HEK293 (cell line): ENCODE results near the gene CBX1.

ENCODE experiments used
- CTCF ChIA-PET: fragments of 350-600 bp; formaldehyde crosslinking; extraction: SDS; loops from one replicate; lab custom pipeline; 2021; ENCODE audit warnings: antibody characterized with exemption; lab: Yijun Ruan, JAX
- POLR2A ChIA-PET: fragments of 300-600 bp; formaldehyde crosslinking; extraction: SDS; loops from one replicate; lab custom pipeline; 2020; ENCODE audit warnings: antibody characterized with exemption, inconsistent platforms; lab: Yijun Ruan, JAX
- H3K27ac ChIP-seq: fragments of 200-500 bp; sonication (Bioruptor generic); 2 replicates; pipeline ENCODE4 v1.5.1; 2014; ENCODE audit warnings: low read depth, low read length, control low read depth, inconsistent platforms; ENCODE audit errors: extremely low read depth
- H3K36me3 ChIP-seq, 2 experiments: fragments of 200-500 bp in 1 of 2; sonication (Bioruptor generic) in 1 of 2; 1 replicate in 1 of 2; 2 replicates in 1 of 2; pipeline ENCODE4 v1.5.1; 2014 to 2017; ENCODE audit warnings: inconsistent platforms in 2 of 2, low read length in 2 of 2; ENCODE audit not compliant: control insufficient read depth in 2 of 2, insufficient read depth in 1 of 2
- H3K4me1 ChIP-seq: fragments of 200-500 bp; sonication (Bioruptor generic); 2 replicates; pipeline ENCODE4 v1.5.1; 2014; ENCODE audit warnings: mild to moderate bottlenecking, low read length, inconsistent platforms; ENCODE audit not compliant: control insufficient read depth, insufficient read depth
- H3K4me3 ChIP-seq: 2 replicates; pipeline ENCODE4 v1.5.1; 2011; ENCODE audit warnings: low read depth, mild to moderate bottlenecking, control low read depth, low read length, moderate library complexity
- H3K9me3 ChIP-seq: fragments of 200-500 bp; sonication (Bioruptor generic); 2 replicates; pipeline ENCODE4 v1.5.1; 2014; ENCODE audit warnings: low read depth, low read length, inconsistent platforms; ENCODE audit not compliant: control insufficient read depth, insufficient read depth
- GLIS1 ChIP-seq: fragments of 450-650 bp; formaldehyde crosslinking; IDR thresholded peaks from 2 replicates; pipeline ENCODE4 v1.5.1; 2016; ENCODE audit warnings: missing biosample characterization, missing genetic modification characterization
- KLF9 ChIP-seq: fragments of 450-650 bp; formaldehyde crosslinking; IDR thresholded peaks from 2 replicates; pipeline ENCODE4 v1.5.1; 2016; ENCODE audit warnings: missing biosample characterization, missing genetic modification characterization, low read depth
- SALL2 ChIP-seq: fragments of 450-650 bp; formaldehyde crosslinking; IDR thresholded peaks from 2 replicates; pipeline ENCODE4 v1.5.0; 2017; ENCODE audit warnings: missing biosample characterization, mild to moderate bottlenecking, missing genetic modification characterization, borderline replicate concordance
- SCRT2 ChIP-seq: fragments of 450-650 bp; formaldehyde crosslinking; IDR thresholded peaks from 2 replicates; pipeline ENCODE4 v1.5.1; 2016; ENCODE audit warnings: missing biosample characterization, missing genetic modification characterization
- SETDB1 ChIP-seq: IDR thresholded peaks from one replicate; pipeline ENCODE4 v1.6.1; 2017; ENCODE audit warnings: mild to moderate bottlenecking, low read length, moderate library complexity, mixed read lengths; ENCODE audit not compliant: insufficient read length
- SP2 ChIP-seq: fragments of 450-650 bp; formaldehyde crosslinking; IDR thresholded peaks from 2 replicates; pipeline ENCODE4 v1.5.1; 2016; ENCODE audit warnings: missing biosample characterization, missing genetic modification characterization
- ZBTB8A ChIP-seq: fragments of 450-650 bp; formaldehyde crosslinking; IDR thresholded peaks from 2 replicates; pipeline ENCODE4 v1.5.1; 2016; ENCODE audit warnings: missing biosample characterization, missing genetic modification characterization
- ZIC2 ChIP-seq: fragments of 450-650 bp; formaldehyde crosslinking; IDR thresholded peaks from 2 replicates; pipeline ENCODE4 v1.5.1; 2016; ENCODE audit warnings: missing biosample characterization, missing genetic modification characterization
- ZNF138 ChIP-seq: fragments of 450-650 bp; formaldehyde crosslinking; IDR thresholded peaks from 2 replicates; pipeline ENCODE4 v1.5.1; 2016; ENCODE audit warnings: missing biosample characterization, missing genetic modification characterization, borderline replicate concordance
- ZNF214 ChIP-seq: fragments of 450-650 bp; formaldehyde crosslinking; IDR thresholded peaks from 2 replicates; pipeline ENCODE4 v1.5.1; 2017; ENCODE audit warnings: missing biosample characterization, mild to moderate bottlenecking, missing genetic modification characterization, borderline replicate concordance
- ZNF366 ChIP-seq: fragments of 450-650 bp; formaldehyde crosslinking; conservative IDR thresholded peaks from 2 replicates; pipeline ENCODE4 v1.5.1; 2016; ENCODE audit warnings: missing biosample characterization, missing genetic modification characterization
- ZNF37A ChIP-seq: fragments of 450-650 bp; IDR thresholded peaks from 2 replicates; pipeline ENCODE4 v1.5.1; 2018; ENCODE audit warnings: missing biosample characterization, missing genetic modification characterization
- ZNF394 ChIP-seq: fragments of 450-650 bp; formaldehyde crosslinking; IDR thresholded peaks from 2 replicates; pipeline ENCODE4 v1.5.1; 2016; ENCODE audit warnings: missing biosample characterization, missing genetic modification characterization, mild to moderate bottlenecking, moderate library complexity, borderline replicate concordance
- ZNF416 ChIP-seq: fragments of 450-650 bp; formaldehyde crosslinking; IDR thresholded peaks from 2 replicates; pipeline ENCODE4 v1.5.1; 2016; ENCODE audit warnings: missing biosample characterization, missing genetic modification characterization
- ZNF426 ChIP-seq: fragments of 450-650 bp; formaldehyde crosslinking; IDR thresholded peaks from 2 replicates; pipeline ENCODE4 v1.5.1; 2017; ENCODE audit warnings: missing biosample characterization, missing genetic modification characterization, mild to moderate bottlenecking, inconsistent platforms, moderate library complexity
- ZNF544 ChIP-seq: fragments of 450-650 bp; formaldehyde crosslinking; IDR thresholded peaks from 2 replicates; pipeline ENCODE4 v1.5.0; 2017; ENCODE audit warnings: missing biosample characterization, missing genetic modification characterization
- ZNF558 ChIP-seq: fragments of 450-650 bp; formaldehyde crosslinking; IDR thresholded peaks from 2 replicates; pipeline ENCODE4 v1.5.1; 2016; ENCODE audit warnings: missing biosample characterization, missing genetic modification characterization
- ZNF776 ChIP-seq: fragments of 450-650 bp; formaldehyde crosslinking; IDR thresholded peaks from 2 replicates; pipeline ENCODE4 v1.5.0; 2017; ENCODE audit warnings: missing biosample characterization, missing genetic modification characterization, borderline replicate concordance
- ZNF830 ChIP-seq: fragments of 450-650 bp; IDR thresholded peaks from 2 replicates; pipeline ENCODE4 v1.5.0; 2018; ENCODE audit warnings: missing biosample characterization, missing genetic modification characterization, low read depth, mild to moderate bottlenecking, moderate library complexity
- TF ChIP-seq, protein P1 (sequence below): fragments of 450-650 bp; formaldehyde crosslinking; IDR thresholded peaks from 2 replicates; pipeline ENCODE4 v1.5.1; 2017; ENCODE audit warnings: missing biosample characterization, missing genetic modification characterization
- TF ChIP-seq, protein P2 (sequence below): fragments of 450-650 bp; formaldehyde crosslinking; IDR thresholded peaks from 2 replicates; pipeline ENCODE4 v1.5.1; 2016; ENCODE audit warnings: missing biosample characterization, missing genetic modification characterization

The CBX1 gene

DNA sequence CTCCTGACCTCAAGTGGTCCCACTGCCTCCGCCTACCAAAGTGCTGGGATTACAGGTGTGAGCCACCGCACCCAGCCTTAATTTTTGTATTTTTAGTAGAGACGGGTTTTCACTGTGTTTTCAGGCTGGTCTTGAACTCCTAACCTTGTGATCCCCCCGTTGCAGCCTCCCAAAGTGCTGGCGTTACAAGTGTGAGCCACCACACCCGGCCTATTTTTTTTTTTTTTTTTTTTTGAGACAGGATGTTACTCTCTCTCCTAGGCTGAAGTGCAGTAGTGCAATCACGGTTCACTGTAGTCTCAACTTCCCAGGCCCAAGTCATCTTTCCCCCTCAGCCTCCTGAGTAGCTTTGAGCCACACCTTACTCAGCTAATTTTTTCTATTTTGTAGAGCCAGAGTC lies 3.2 kb upstream of the CBX1 start:
- H3K36me3 ChIP-seq = no peaks in the 10 kb centered on the region; a peak in 1 of 3 replicates
- CTCF ChIA-PET = no interaction called here
- no peak overlapping the region for H3K4me3 ChIP-seq
- H3K4me1 ChIP-seq = peaks cover 3% of the 10 kb centered on the region; the same call in 1 of the 2 replicates
- no peak overlapping the region for H3K27ac ChIP-seq
- no peak for TF ChIP-seq ZIC2 (tag by site-specific recombination)
- TF ChIP-seq ZNF544 (tag by site-specific recombination) = no peak
- no peak for TF ChIP-seq ZNF776 (tag by site-specific recombination)
- no peak for TF ChIP-seq SALL2 (tag by site-specific recombination)
- TF ChIP-seq ZNF416 = no peak
- TF ChIP-seq, protein P1, sequence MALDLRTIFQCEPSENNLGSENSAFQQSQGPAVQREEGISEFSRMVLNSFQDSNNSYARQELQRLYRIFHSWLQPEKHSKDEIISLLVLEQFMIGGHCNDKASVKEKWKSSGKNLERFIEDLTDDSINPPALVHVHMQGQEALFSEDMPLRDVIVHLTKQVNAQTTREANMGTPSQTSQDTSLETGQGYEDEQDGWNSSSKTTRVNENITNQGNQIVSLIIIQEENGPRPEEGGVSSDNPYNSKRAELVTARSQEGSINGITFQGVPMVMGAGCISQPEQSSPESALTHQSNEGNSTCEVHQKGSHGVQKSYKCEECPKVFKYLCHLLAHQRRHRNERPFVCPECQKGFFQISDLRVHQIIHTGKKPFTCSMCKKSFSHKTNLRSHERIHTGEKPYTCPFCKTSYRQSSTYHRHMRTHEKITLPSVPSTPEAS (tag by site-specific recombination) = no peak
- TF ChIP-seq ZNF214 (tag by site-specific recombination) = no peak
- no peak for TF ChIP-seq SCRT2 (tag by site-specific recombination)
- TF ChIP-seq ZNF37A (tag by site-specific recombination) = no peak
- TF ChIP-seq ZNF558 (tag by site-specific recombination) = no peak
- TF ChIP-seq ZNF426 (tag by site-specific recombination) = no peak
- no peak for TF ChIP-seq ZNF394
- no peak for TF ChIP-seq ZBTB8A (tag by site-specific recombination)
- TF ChIP-seq KLF9 (tag by site-specific recombination) = no peak
- no peak for TF ChIP-seq ZNF830 (tag by site-specific recombination)
- POLR2A ChIA-PET = interaction anchor here (0.8 kb wide), 1 partner anchor 56 kb away, joined by 3 read pairs; the partner anchor contains the start of gene NFE2L1
- no peaks in the 10 kb centered on the region for H3K9me3 ChIP-seq

DNA sequence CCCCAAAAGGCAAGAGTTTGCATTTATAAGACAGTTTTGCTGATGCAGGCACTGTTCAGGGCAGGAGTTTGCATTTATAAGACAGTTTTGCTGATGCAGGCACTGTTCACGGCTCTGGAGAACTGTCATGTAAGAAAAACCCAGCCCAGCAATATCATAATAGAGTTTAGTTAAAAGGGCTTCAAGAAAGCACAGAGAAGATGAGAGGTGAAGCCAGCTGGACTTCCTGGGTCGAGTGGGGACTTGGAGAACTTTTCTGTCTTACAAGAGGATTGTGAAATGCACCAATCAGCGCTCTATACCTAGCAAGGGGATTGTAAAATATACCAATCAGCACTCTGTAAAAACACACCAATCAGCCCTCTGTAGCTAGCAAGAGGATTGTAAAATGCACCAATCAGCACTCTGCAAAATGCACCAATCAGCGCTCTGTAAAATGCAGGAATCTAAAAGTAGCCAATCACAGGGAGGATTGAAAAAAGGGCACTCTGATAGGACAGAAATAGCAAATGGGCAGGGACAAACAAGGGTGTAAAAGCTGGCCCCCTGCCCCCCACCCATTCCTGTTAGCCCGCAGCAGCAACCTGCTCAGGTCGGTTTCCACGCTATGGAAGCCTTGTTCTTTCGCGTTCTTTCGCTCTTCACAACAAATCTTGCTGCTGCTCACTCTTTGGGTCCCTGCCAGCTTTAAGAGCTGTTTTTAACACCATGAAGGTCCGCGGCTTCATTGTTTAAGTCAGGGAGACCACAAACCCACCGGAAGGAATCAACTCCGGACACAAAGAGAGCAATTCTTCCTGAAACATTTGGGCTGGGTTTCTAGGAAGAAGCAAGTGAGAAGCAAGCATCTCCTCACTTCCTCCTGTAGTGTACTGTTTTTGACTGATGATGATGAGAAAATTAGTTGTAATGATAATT lies 1.8 kb upstream of the CBX1 start:
- CTCF ChIA-PET = no interaction called here
- POLR2A ChIA-PET = no interaction called here
- H3K4me3 ChIP-seq = no peak overlapping the region
- no peaks in the 10 kb centered on the region for H3K9me3 ChIP-seq
- no peaks in the 10 kb centered on the region; a peak in 1 of 3 replicates for H3K36me3 ChIP-seq
- H3K27ac ChIP-seq = no peak overlapping the region
- peaks cover 4% of the 10 kb centered on the region; the same call in 1 of the 2 replicates for H3K4me1 ChIP-seq
- TF ChIP-seq SETDB1 = peak; percentile 39
- TF ChIP-seq ZNF426 (tag by site-specific recombination) = no peak
- TF ChIP-seq GLIS1 = no peak
- TF ChIP-seq, protein P2, sequence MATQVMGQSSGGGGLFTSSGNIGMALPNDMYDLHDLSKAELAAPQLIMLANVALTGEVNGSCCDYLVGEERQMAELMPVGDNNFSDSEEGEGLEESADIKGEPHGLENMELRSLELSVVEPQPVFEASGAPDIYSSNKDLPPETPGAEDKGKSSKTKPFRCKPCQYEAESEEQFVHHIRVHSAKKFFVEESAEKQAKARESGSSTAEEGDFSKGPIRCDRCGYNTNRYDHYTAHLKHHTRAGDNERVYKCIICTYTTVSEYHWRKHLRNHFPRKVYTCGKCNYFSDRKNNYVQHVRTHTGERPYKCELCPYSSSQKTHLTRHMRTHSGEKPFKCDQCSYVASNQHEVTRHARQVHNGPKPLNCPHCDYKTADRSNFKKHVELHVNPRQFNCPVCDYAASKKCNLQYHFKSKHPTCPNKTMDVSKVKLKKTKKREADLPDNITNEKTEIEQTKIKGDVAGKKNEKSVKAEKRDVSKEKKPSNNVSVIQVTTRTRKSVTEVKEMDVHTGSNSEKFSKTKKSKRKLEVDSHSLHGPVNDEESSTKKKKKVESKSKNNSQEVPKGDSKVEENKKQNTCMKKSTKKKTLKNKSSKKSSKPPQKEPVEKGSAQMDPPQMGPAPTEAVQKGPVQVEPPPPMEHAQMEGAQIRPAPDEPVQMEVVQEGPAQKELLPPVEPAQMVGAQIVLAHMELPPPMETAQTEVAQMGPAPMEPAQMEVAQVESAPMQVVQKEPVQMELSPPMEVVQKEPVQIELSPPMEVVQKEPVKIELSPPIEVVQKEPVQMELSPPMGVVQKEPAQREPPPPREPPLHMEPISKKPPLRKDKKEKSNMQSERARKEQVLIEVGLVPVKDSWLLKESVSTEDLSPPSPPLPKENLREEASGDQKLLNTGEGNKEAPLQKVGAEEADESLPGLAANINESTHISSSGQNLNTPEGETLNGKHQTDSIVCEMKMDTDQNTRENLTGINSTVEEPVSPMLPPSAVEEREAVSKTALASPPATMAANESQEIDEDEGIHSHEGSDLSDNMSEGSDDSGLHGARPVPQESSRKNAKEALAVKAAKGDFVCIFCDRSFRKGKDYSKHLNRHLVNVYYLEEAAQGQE (tag by site-specific recombination) = no peak
- no peak for TF ChIP-seq ZNF366
- peak; percentile 49 for TF ChIP-seq SP2 (tag by site-specific recombination)
- TF ChIP-seq ZNF138 (tag by site-specific recombination) = no peak
